HG03066 (cell line): ENCODE data around the gene THSD7B.

Source experiments
- ATAC-seq: cut with Tn5 transposase; IDR thresholded peaks from one replicate; pipeline ENCODE4 v1.9.1; 2021; ENCODE audit warnings: low read depth; ENCODE audit not compliant: unreplicated experiment

The THSD7B gene

DNA sequence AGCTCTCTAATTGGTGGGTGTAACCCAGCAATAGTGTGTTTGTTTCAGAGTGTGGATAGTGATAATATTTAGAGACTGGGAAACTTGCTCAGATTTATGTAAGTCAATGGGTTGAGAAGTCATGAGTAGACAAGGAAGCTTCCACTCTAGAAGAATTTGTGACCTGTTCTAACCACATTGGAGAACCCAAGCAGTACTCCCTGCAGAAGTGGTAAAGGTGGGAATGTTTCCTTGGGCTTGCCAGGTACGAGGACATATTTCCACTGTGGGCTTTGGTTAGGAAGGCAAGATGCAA lies 350.4 kb downstream of the THSD7B start:
- ATAC-seq: no peak

GRCh38 chr2:137117385-137117784 lies 352.0 kb downstream of the THSD7B start:
- no peak for ATAC-seq

DNA sequence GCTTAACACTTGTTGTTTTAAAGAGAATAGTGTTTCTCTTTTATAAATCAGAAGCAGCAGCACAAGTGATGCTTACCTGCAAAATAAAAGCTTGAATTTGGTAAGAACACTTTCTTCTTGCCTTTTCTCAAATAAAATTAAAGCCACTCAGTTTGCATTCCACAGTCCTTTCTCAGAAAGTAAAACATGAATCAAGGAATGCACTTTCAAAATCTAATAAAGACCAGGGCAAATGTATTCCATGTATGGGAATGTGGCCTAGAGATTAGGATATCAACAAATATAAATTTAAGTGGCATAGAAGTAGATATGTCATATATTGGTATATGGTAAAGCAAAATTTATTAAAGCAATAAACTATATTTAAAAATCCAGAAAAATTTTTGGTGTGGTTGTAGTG lies 352.8 kb downstream of the THSD7B start:
- no peak for ATAC-seq

DNA sequence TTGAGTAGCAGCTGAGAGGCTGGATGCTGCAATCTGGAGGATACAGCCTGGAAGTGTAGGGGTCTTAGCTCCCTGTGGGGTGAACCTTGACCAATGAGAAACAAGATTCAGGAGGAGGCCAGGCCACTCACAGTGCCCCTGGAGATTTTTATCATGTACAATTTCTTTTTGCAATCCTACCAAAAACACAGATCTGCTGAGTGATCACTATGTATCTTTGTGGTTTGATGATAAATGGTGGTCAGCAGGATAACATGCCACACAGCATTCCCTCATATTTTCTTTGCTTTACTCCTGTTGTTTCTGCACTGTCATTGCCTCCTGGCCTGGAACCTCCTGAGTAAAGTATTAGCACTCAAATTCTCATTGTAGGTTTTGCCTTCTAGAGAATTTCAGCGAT lies 357.9 kb downstream of the THSD7B start:
- ATAC-seq: no peak

- no peak for ATAC-seq
These were observed 367.9 kb downstream of the THSD7B start for GRCh38 chr2:137133225-137133624.

- ATAC-seq: no peak
These were observed 372.9 kb downstream of the THSD7B start for GRCh38 chr2:137138263-137138662.

DNA sequence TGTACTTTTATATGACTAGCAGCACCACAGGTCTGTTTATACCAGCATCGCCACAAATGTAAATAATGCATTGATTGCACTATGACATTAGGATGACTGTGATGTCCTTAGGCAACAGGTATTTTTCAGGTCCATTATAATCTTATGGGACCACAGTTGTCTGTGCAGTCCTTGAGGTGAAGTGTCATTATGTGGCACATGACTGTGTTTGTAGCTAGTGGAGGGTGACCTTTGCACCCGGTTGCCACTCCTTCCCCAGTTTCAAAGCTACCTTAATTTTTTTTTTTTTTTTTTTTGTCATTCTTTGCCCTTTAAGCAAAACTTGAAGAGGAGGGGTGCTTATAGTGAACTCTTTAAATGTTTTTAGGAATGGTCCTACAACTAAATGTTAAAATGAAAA lies 386.4 kb downstream of the THSD7B start:
- no peak for ATAC-seq

- ATAC-seq: no peak
These were observed 389.6 kb downstream of the THSD7B start for GRCh38 chr2:137154946-137155345.

DNA sequence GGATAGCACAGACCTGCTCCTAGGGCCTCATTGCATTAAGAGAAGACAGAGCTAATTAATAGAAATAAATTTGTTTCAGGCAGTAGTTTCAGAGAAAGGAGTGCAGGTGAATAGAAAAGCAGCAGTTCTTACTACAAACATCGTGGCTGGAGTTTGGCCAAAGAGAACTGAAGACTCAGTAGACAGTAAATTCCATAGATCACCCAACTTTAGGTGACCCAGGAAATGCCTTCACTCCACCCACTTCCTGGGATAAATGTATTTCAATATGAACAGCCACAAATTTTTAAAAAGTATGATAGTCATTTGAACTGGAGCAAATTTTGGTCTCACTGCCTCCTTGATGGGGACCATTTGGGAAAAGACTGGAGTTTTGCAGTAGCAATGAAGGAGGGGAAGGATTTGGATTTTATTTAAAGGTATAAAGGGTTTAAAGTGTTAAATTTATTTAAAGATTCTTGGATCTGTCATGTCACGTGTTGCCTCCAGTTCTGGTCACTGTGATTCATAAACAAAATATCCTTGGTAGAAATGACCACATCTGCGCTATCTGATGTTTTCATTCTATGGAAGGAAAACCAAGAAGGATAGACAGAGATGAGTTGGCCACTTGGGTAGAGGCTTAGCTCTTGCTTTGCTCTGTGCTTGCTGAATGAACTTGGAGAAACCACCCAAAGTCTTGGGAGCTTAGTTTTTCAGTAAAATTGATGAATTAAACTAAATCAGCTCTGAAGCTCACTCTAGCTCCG lies 390.2 kb downstream of the THSD7B start:
- no peak for ATAC-seq

DNA sequence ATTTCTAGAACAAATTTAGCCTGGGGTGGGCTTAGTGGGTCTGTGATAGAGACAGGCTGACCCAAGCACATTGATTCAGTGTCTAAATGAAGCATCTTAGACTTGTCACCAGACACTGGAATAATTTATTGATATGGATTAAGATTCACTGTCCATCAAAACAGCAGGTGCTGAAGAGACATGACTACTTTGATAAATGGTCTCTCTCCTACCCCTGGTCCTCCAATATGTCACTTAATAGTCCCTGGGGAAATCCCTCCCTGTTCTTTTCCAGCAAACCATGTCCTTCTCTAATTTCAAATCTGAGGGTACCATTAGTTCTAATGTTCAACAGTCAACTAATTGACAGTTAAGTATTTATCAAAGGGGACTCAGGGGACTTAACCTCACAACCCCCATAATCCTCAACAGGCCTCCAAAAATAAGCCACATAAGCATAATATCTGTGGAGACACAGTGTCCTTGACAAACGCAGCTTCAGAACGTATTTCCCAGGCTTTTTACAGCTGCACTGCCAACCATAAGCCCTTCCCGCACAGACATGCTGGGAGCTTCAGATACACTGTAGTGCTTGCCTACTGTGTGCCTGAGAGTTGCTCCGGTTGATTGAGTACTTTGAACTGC lies 391.0 kb downstream of the THSD7B start:
- no peak for ATAC-seq

- no peak for ATAC-seq
These were observed 392.5 kb downstream of the THSD7B start for GRCh38 chr2:137157851-137158250.

DNA sequence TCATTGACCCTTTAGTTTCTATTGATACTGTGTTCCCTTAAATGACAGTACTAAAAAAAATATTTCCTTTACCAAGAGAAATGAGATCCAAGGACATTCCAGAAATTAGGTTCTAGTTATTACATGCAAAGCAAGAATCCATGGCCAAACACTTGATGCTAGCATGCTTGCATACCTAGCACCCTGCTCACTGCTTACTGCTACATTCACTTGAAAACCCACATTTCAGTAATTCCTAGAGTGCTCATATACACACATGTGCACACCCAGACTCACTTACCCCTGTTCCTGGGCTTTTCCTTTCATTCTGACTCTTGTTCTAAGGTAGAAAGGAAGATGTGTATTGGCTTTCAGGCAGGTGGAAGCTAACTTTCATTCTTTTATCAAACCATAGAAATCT lies 395.9 kb downstream of the THSD7B start:
- no peak for ATAC-seq

- no peak for ATAC-seq
These were observed 400.6 kb downstream of the THSD7B start for GRCh38 chr2:137165968-137166367.

DNA sequence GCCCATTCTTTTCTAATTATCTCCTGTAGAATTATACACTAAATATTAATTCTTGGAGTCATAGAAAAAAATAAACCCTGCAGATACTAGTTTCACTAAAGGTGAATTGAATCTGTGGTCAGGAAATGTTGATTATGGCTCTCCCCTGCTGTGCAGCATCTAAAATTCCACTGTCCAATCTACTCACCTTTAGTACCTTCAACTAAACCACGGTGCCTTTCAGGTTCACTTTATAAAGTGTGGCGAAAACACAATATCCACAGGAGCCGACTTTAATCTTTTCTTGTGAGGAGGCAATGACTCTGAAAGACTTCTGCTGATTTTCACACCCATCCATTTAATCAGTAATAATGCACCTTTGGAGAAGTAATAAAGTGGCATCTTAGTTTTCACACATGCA lies 402.3 kb downstream of the THSD7B start:
- ATAC-seq: no peak

- ATAC-seq: no peak
These were observed 403.2 kb downstream of the THSD7B start for GRCh38 chr2:137168552-137168951.

DNA sequence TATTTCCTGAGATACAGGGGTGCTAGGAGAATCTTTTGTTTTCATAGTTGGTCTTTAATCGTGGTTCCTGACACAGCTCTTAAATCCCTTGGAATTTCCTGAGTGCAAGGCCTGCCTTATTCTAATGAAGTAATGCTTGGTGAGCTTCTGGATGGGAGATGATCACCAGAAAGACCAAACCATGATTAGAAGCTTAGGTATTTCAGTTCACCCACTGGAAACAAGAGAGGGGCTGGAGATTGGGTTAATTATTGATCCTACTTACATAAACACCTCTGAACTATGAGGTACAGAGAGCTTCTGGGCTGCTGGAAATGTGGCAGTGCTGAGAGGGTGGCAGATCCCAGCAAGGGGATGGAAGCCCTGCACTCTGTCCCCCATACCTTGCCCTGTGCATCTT lies 406.8 kb downstream of the THSD7B start:
- ATAC-seq: no peak

DNA sequence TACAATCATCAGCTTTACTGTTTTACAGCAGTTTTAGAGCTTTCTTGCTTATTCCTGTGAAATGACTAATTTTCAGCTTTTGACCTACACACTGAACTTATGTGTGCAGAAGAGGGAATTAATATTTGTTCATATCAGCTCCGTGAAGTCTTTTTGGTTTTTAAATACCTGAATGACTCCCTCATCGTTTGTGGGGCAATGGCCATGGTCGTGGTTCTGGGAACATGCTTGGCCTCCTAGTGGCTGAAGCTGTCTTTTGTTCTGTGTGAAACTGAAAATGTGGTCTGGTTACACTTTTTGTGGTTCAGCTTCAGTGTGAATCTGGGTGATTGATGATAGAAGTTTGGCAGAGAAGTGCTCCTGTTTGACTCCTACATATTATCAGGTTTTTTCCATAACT lies 408.1 kb downstream of the THSD7B start:
- ATAC-seq: peak; percentile 85

DNA sequence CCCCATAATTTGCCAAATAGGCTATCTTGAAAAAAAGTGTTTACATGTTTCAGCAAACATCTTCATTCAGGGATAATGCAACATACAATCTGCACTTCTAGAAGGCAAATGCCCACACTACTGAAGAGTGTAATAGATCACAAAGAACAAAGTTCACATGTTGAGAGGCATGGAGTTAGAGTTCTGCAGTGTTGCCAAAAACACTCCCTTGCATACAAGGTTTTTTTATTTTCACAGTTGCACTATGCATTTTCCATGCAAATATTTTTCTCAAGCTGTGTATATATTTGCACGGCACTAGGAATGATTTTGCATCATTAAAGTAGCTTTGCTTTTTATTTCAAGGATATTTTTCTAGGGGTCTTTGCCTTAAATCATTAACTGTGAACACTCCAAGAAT lies 409.9 kb downstream of the THSD7B start:
- ATAC-seq: no peak

- ATAC-seq: no peak
These were observed 413.6 kb downstream of the THSD7B start for GRCh38 chr2:137178951-137179377.

- no peak for ATAC-seq
These were observed 414.2 kb downstream of the THSD7B start for GRCh38 chr2:137179542-137179941.

GRCh38 chr2:137180012-137180411 lies 414.7 kb downstream of the THSD7B start:
- no peak for ATAC-seq

GRCh38 chr2:137181370-137181769 lies 416.0 kb downstream of the THSD7B start:
- no peak for ATAC-seq

DNA sequence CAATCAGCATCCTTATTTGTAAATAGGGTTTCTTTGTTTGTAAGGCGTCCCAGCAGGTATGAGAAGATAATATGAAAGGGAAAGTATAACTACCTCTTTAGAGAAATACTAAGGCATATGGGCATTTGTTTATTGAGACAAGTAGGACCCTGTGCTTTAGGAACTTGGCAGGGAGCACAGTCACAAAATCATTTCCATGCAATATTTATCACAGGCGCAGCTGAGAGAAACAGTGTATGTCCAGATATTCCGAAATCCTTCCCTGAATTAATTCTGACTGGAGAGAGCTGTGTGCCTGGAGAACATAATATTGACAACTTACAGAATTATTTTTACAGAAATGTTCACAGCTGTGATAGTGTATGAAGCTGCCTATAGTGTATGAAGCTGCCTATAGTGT lies 416.7 kb downstream of the THSD7B start:
- ATAC-seq: no peak
